PC-9 (cell line): ENCODE measurements around the gene PLAC1. TPM values are rescaled to one million over a fixed set of nuclear protein-coding genes. Genes with fewer than 3 reads are reported as not detected.

ENCODE experiments used
- BruUV-seq: library from RNA; stranded (reverse); fragments of 400-500 nt; replicated peaks from 2 replicates; lab custom pipeline; 2021; lab: Mats Ljungman, UMichigan
- CTCF ChIA-PET: fragments of 300-600 bp; sonication (Branson Sonifier 250); formaldehyde crosslinking; loops from one replicate; lab custom pipeline; 2022; ENCODE audit warnings: antibody characterized with exemption; lab: Charles Lee
- POLR2A ChIA-PET: fragments of 300-600 bp; sonication (Branson Sonifier 250); formaldehyde crosslinking; loops from one replicate; lab custom pipeline; 2022; ENCODE audit warnings: antibody characterized with exemption; ENCODE audit not compliant: unreplicated experiment; lab: Charles Lee
- DNase-seq, 2 experiments: peaks; one replicate each; pipeline versions ENCODE4 v3.0.0 to v3.0.0-alpha.2; 2015 to 2022; ENCODE audit warnings: mixed read lengths in 1 of 2
- H2AFZ ChIP-seq: fragments of 200-600 bp; sonication (generic); 2 replicates; pipeline ENCODE4 v1.8.1; 2017; ENCODE audit warnings: antibody characterized with exemption
- H3F3A ChIP-seq: fragments of 200-600 bp; sonication (generic); 2 replicates; pipeline ENCODE4 v1.8.1; 2017; ENCODE audit warnings: antibody characterized with exemption, mild to moderate bottlenecking, low read depth; ENCODE audit not compliant: insufficient read depth
- H3K27ac ChIP-seq: fragments of 200-600 bp; sonication (generic); 2 replicates; pipeline ENCODE4 v1.6.1; 2016; ENCODE audit warnings: mixed run types
- H3K27me3 ChIP-seq: fragments of 200-600 bp; sonication (generic); 2 replicates; pipeline ENCODE4 v1.6.1; 2016; ENCODE audit warnings: low read depth, mixed run types; ENCODE audit not compliant: insufficient read depth
- H3K36me3 ChIP-seq: fragments of 200-600 bp; sonication (generic); 2 replicates; pipeline ENCODE4 v1.6.1; 2016; ENCODE audit warnings: low read depth, mixed run types
- H3K4me1 ChIP-seq: fragments of 200-600 bp; sonication (generic); replicated peaks from 2 replicates; pipeline ENCODE4 v1.6.1; 2016; ENCODE audit warnings: mixed run types; ENCODE audit not compliant: insufficient read depth
- H3K4me2 ChIP-seq: fragments of 200-600 bp; sonication (generic); 2 replicates; pipeline ENCODE4 v1.6.1; 2017; ENCODE audit warnings: mixed run types
- H3K4me3 ChIP-seq: fragments of 200-600 bp; sonication (generic); 2 replicates; pipeline ENCODE4 v1.6.1; 2016; ENCODE audit warnings: mixed run types
- H3K79me2 ChIP-seq: fragments of 200-600 bp; sonication (generic); 2 replicates; pipeline ENCODE4 v1.6.1; 2017; ENCODE audit warnings: low read depth, mixed run types
- H3K9me2 ChIP-seq: fragments of 200-600 bp; sonication (generic); 2 replicates; pipeline ENCODE4 v1.8.1; 2017; ENCODE audit warnings: mild to moderate bottlenecking; ENCODE audit not compliant: insufficient read depth
- H3K9me3 ChIP-seq: fragments of 200-600 bp; sonication (generic); 2 replicates; pipeline ENCODE4 v1.8.1; 2016; ENCODE audit warnings: low read depth; ENCODE audit not compliant: insufficient read depth
- H4K20me1 ChIP-seq: fragments of 200-600 bp; sonication (generic); 2 replicates; pipeline ENCODE4 v1.8.1; 2017; ENCODE audit not compliant: insufficient read depth
- CTCF ChIP-seq: fragments of 200-600 bp; sonication (generic); conservative IDR thresholded peaks from 2 replicates; pipeline ENCODE4 v1.6.1; 2017; ENCODE audit warnings: mixed run types, antibody characterized with exemption, mild to moderate bottlenecking, moderate library complexity
- EZH2 ChIP-seq: fragments of 200-600 bp; sonication (generic); IDR thresholded peaks from 2 replicates; pipeline ENCODE4 v1.8.0; 2017; ENCODE audit warnings: antibody characterized with exemption, low read depth
- intact Hi-C: fragments of 100-400 bp; cut with micrococcal nuclease; formaldehyde crosslinking; loops from one replicate; pipeline ENCODE4 v1.10.0; 2022; ENCODE audit not compliant: unreplicated experiment
- total RNA-seq: library from RNA; stranded (reverse); gene quantifications from 2 replicates; pipeline ENCODE4 v1.2.3, GENCODE V29; 2021

PLAC1 gene
- total RNA-seq, 1 experiment from 2014 or later: 2.1 TPM

GRCh38 chrX:134588806-134589205, 69.5 kb downstream of the PLAC1 start:
- no peaks in the 10 kb centered on the region for H3K79me2 ChIP-seq
- ChIA-PET CTCF (interaction anchor here (0.6 kb wide), 1 partner anchor 96 kb away, joined by 3 read pairs; no protein-coding TSS in a partner anchor), POLR2A (no interaction called here)
- peaks cover 10% of the 10 kb centered on the region for H3K4me1 ChIP-seq
- H3F3A ChIP-seq: no peaks in the 10 kb centered on the region
- H3K27me3 ChIP-seq: no peaks in the 10 kb centered on the region
- H3K4me2 ChIP-seq: peak overlapping the region; percentile 17; the same call in 1 of the 2 replicates
- peak in 1 of 2 experiments; percentile 33 for DNase-seq
- H3K4me3 ChIP-seq: no peak overlapping the region
- TF ChIP-seq EZH2 (no peak), CTCF (no peak)
- H3K9me2 ChIP-seq: no peaks in the 10 kb centered on the region
- no peak overlapping the region for H3K27ac ChIP-seq
- no peak overlapping the region for H2AFZ ChIP-seq
- H3K9me3 ChIP-seq: no peaks in the 10 kb centered on the region
- no TSS peak for BruUV-seq
- H3K36me3 ChIP-seq: no peaks in the 10 kb centered on the region
- intact Hi-C loops: no loop called here
- H4K20me1 ChIP-seq: no peaks in the 10 kb centered on the region

GRCh38 chrX:134580907-134581306, 77.4 kb downstream of the PLAC1 start:
- ChIA-PET POLR2A (interaction anchor here (0.6 kb wide), 1 partner anchor 42 kb away, joined by 16 read pairs; no protein-coding TSS in a partner anchor), CTCF (no interaction called here)
- no TSS peak for BruUV-seq
- Histone ChIP-seq H3F3A (peaks cover 13% of the 10 kb centered on the region; the same call in 1 of the 2 replicates), H3K4me1 (peaks cover 25% of the 10 kb centered on the region), H3K27me3 (no peaks in the 10 kb centered on the region), H3K4me2 (no peak overlapping the region), H3K9me3 (no peaks in the 10 kb centered on the region), H3K36me3 (no peaks in the 10 kb centered on the region), H3K9me2 (no peaks in the 10 kb centered on the region), H3K27ac (no peak overlapping the region), H3K4me3 (no peak overlapping the region), H2AFZ (no peak overlapping the region), H3K79me2 (no peaks in the 10 kb centered on the region), H4K20me1 (no peaks in the 10 kb centered on the region)
- intact Hi-C loops: no loop called here
- TF ChIP-seq EZH2 (no peak), CTCF (no peak)
- DNase-seq: no peak

DNA sequence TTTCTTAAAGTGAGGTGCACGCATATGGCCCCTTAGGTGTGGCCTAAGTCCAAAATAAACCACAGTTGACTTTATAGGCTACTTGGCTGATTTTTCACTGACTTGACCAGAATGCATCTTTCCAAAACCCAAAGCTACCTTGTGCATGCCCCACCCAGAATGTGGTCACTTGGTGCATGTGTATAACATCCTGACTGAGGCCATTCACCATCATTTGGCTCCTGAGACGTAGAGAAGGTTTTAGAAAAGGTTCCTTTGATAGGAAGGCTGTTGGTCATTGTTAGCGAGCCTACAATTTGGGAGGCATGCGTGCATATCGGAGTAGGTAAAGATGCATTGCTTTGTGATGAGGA, 84.6 kb downstream of the PLAC1 start:
- DNase-seq: no peak
- no peaks in the 10 kb centered on the region for H3K9me3 ChIP-seq
- intact Hi-C loops: no loop called here
- BruUV-seq: no TSS peak
- H3K36me3 ChIP-seq: no peaks in the 10 kb centered on the region
- H3K4me2 ChIP-seq: peak overlapping the region; percentile 64
- peaks cover 67% of the 10 kb centered on the region for H3K4me1 ChIP-seq
- no peaks in the 10 kb centered on the region for H3K27me3 ChIP-seq
- H3K4me3 ChIP-seq: no peak overlapping the region
- ChIA-PET CTCF (interaction anchor here (0.6 to 0.8 kb wide), 2 partner anchors 190 to 206 kb away, joined by 3 read pairs; no protein-coding TSS in a partner anchor), POLR2A (no interaction called here)
- H3K79me2 ChIP-seq: no peaks in the 10 kb centered on the region
- TF ChIP-seq CTCF (no peak), EZH2 (no peak)
- H3K27ac ChIP-seq: peak overlapping the region; percentile 58
- H4K20me1 ChIP-seq: no peaks in the 10 kb centered on the region
- H3K9me2 ChIP-seq: no peaks in the 10 kb centered on the region; the same call in 1 of the 2 replicates
- H2AFZ ChIP-seq: no peak overlapping the region
- peaks cover 47% of the 10 kb centered on the region for H3F3A ChIP-seq
